AG10803 (cell line): ENCODE data around the gene GSTM4.

Experiments used
- DNase-seq: peaks from one replicate; pipeline ENCODE4 v3.0.0; 2010; ENCODE audit warnings: low read depth
- H3K4me3 ChIP-seq: 2 replicates; pipeline ENCODE4 v1.5.1; 2011; ENCODE audit warnings: mild to moderate bottlenecking, low read length, control low read depth
- CTCF ChIP-seq: conservative IDR thresholded peaks from 2 replicates; pipeline ENCODE4 v1.5.1; 2011; ENCODE audit warnings: mild to moderate bottlenecking, low read length, control low read depth, inconsistent platforms

The GSTM4 gene

GRCh38 chr1:109621379-109622136 is 34.3 kb upstream of the GSTM4 start:
- no peak for TF ChIP-seq CTCF
- H3K4me3 ChIP-seq = peak overlapping the region; percentile 99
- DNase-seq = peak; percentile 25

- no peak for TF ChIP-seq CTCF
- H3K4me3 ChIP-seq = peak overlapping the region; percentile 99
- no peak for DNase-seq
Observed at GRCh38 chr1:109622137-109622892, 33.6 kb upstream of the GSTM4 start.

- no peak for DNase-seq
- TF ChIP-seq CTCF = no peak
- no peak overlapping the region; the same call in 1 of the 2 replicates for H3K4me3 ChIP-seq
Observed at GRCh38 chr1:109622895-109623294, 33.0 kb upstream of the GSTM4 start.

GRCh38 chr1:109623601-109624161 is 32.2 kb upstream of the GSTM4 start:
- DNase-seq = no peak
- peak overlapping the region; percentile 30 for H3K4me3 ChIP-seq
- no peak for TF ChIP-seq CTCF

GRCh38 chr1:109624201-109625010 is 31.5 kb upstream of the GSTM4 start:
- no peak overlapping the region; the same call in none of the 2 replicates for H3K4me3 ChIP-seq
- no peak for DNase-seq
- TF ChIP-seq CTCF = no peak

- DNase-seq = no peak
- no peak overlapping the region for H3K4me3 ChIP-seq
- no peak for TF ChIP-seq CTCF
Observed at GRCh38 chr1:109625176-109625575, 30.7 kb upstream of the GSTM4 start.
